Hepatocyte (in vitro differentiated cells): Measurements from ENCODE around the gene DTNBP1. TPM values are rescaled to one million over a fixed set of nuclear protein-coding genes. Genes with fewer than 3 reads are reported as not detected.

ENCODE experiments used
- DNase-seq: peaks from one replicate; pipeline ENCODE4 v3.0.0-alpha.2; 2016; ENCODE audit warnings: low spot score
- H2AFZ ChIP-seq: fragments of 200-600 bp; sonication (generic); 2 replicates; pipeline ENCODE4 v1.6.0; 2016; ENCODE audit warnings: antibody characterized with exemption, mild to moderate bottlenecking
- H3K27ac ChIP-seq: fragments of 200-600 bp; sonication (generic); 2 replicates; pipeline ENCODE4 v1.5.1; 2016; ENCODE audit warnings: mild to moderate bottlenecking
- H3K27me3 ChIP-seq: fragments of 200-600 bp; sonication (generic); 2 replicates; pipeline ENCODE4 v1.6.1; 2016
- H3K36me3 ChIP-seq: fragments of 200-600 bp; sonication (generic); replicated peaks from 2 replicates; pipeline ENCODE4 v1.5.1; 2016; ENCODE audit warnings: low read depth; ENCODE audit not compliant: insufficient read depth
- H3K4me1 ChIP-seq: fragments of 200-600 bp; sonication (generic); 2 replicates; pipeline ENCODE4 v1.5.1; 2016; ENCODE audit warnings: mild to moderate bottlenecking, moderate library complexity; ENCODE audit not compliant: insufficient read depth
- H3K4me2 ChIP-seq: fragments of 200-600 bp; sonication (generic); 2 replicates; pipeline ENCODE4 v1.6.0; 2016
- H3K4me3 ChIP-seq: fragments of 200-600 bp; sonication (generic); 2 replicates; pipeline ENCODE4 v1.5.1; 2016; ENCODE audit warnings: mild to moderate bottlenecking
- H3K79me2 ChIP-seq: fragments of 200-600 bp; sonication (generic); 2 replicates; pipeline ENCODE4 v1.6.0; 2017; ENCODE audit warnings: mild to moderate bottlenecking
- H3K9me2 ChIP-seq: fragments of 200-600 bp; sonication (generic); replicated peaks from 2 replicates; pipeline ENCODE4 v1.6.0; 2017; ENCODE audit warnings: mild to moderate bottlenecking; ENCODE audit not compliant: insufficient read depth
- H3K9me3 ChIP-seq: fragments of 200-600 bp; sonication (generic); 2 replicates; pipeline ENCODE4 v1.5.1; 2016; ENCODE audit warnings: low read depth, mild to moderate bottlenecking
- H4K20me1 ChIP-seq: fragments of 200-600 bp; sonication (generic); 2 replicates; pipeline ENCODE4 v1.6.0; 2016; ENCODE audit warnings: mild to moderate bottlenecking; ENCODE audit not compliant: insufficient read depth, poor library complexity, severe bottlenecking
- CTCF ChIP-seq: fragments of 200-600 bp; sonication (generic); IDR thresholded peaks from 2 replicates; pipeline ENCODE4 v1.5.1; 2016; ENCODE audit warnings: antibody characterized with exemption, mild to moderate bottlenecking; ENCODE audit not compliant: poor library complexity
- EZH2 ChIP-seq: fragments of 200-600 bp; sonication (generic); IDR thresholded peaks from 2 replicates; pipeline ENCODE4 v1.6.1; 2016; ENCODE audit warnings: antibody characterized with exemption, mild to moderate bottlenecking, borderline replicate concordance
- EZH2phosphoT487 ChIP-seq: fragments of 200-600 bp; sonication (generic); IDR thresholded peaks from one replicate; pipeline ENCODE4 v1.6.1; 2018; ENCODE audit warnings: antibody characterized with exemption, mild to moderate bottlenecking, low read depth, moderate library complexity; ENCODE audit not compliant: unreplicated experiment, severe bottlenecking
- WGBS: methylation state at CpG from one replicate; pipeline ENCODE4 v1.1.6; 2016; ENCODE audit warnings: low lambda C conversion rate; ENCODE audit errors: missing lambda C conversion rate; 5-methylcytosine and 5-hydroxymethylcytosine counted together
- polyA plus RNA-seq: library from polyadenylated mRNA; unstranded; fragments of >200 nt; fragmentation: Nextera tagmentation; extraction: Ambion mirVana; gene quantifications from 2 replicates; pipeline ENCODE4 v1.2.1, GENCODE V29; 2016
- total RNA-seq: library from RNA; depleted of rRNA; stranded (reverse); fragments of >200 nt; gene quantifications from 2 replicates; pipeline ENCODE4 v1.2.3, GENCODE V29; 2014

DTNBP1 gene
- total and polyA plus RNA-seq, 2 experiments from 2014 or later: 3.4 to 25.6 TPM

DNA sequence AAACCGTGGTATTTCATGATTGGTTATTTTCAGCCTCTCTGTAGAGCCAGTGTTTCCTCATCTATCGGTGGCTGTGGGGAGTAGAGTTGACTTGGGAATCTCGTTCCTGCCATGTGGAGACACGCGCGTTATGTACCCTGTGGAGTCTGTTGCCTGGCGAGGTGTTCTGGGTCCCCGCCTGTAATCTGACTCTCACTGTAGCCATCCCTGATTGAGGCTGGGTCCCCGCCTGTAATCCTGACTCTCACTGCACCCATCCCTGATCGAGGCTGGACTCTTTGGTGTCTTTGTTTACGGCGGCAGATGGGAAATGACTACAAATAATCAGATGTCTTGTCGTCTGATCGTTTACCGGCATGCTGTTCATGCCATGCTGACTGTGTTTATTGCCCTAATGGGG, 153.9 kb downstream of the DTNBP1 start:
- Histone ChIP-seq H2AFZ (no peak overlapping the region), H3K36me3 (no peaks in the 10 kb centered on the region), H3K9me2 (no peaks in the 10 kb centered on the region), H4K20me1 (peaks cover 6% of the 10 kb centered on the region), H3K79me2 (peaks cover 6% of the 10 kb centered on the region), H3K27ac (no peak overlapping the region), H3K9me3 (no peaks in the 10 kb centered on the region), H3K4me2 (no peak overlapping the region), H3K4me3 (no peak overlapping the region), H3K4me1 (peaks cover 18% of the 10 kb centered on the region), H3K27me3 (no peaks in the 10 kb centered on the region)
- WGBS: 82% methylated on average over 15 of the region's 15 CpGs
- TF ChIP-seq EZH2: no peak
- TF ChIP-seq EZH2phosphoT487: no peak
- TF ChIP-seq CTCF: no peak
- DNase-seq: no peak

DNA sequence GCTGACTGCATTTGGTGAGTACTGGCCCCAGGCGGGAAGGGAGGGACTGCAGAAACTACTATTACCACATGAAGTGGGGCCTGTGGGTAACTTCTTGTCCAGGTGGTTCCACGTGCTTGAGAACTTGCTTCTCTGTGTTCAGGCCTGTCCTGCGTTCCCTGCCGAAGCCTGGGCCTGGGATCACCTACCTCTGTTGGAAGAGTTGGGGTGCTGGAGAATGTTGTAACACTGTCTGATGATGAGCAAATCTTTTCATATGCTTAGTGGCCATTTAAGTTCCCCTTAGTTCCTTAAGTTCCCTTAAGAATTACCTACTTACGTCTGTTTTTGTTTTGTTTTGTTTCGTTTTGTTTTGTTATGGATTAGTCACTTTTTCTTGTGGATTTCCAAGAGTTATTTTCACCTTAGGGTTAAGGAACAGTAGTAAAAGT, 154.4 kb downstream of the DTNBP1 start:
- H4K20me1 ChIP-seq: peaks cover 6% of the 10 kb centered on the region

GRCh38 chr6:15507746-15508145, 155.1 kb downstream of the DTNBP1 start:
- no peak for DNase-seq
- H3K27me3 ChIP-seq: no peaks in the 10 kb centered on the region
- WGBS: 88% methylated on average over 14 of the region's 14 CpGs
- no peak for TF ChIP-seq EZH2
- no peak for TF ChIP-seq EZH2phosphoT487
- no peak for TF ChIP-seq CTCF
- peaks cover 22% of the 10 kb centered on the region for H3K4me1 ChIP-seq
- no peak overlapping the region for H3K27ac ChIP-seq
- no peak overlapping the region for H3K4me3 ChIP-seq
- H3K9me2 ChIP-seq: no peaks in the 10 kb centered on the region
- peaks cover 6% of the 10 kb centered on the region for H3K79me2 ChIP-seq
- H3K4me2 ChIP-seq: no peak overlapping the region
- no peaks in the 10 kb centered on the region for H3K9me3 ChIP-seq
- peaks cover 6% of the 10 kb centered on the region for H4K20me1 ChIP-seq
- H2AFZ ChIP-seq: no peak overlapping the region
- no peaks in the 10 kb centered on the region for H3K36me3 ChIP-seq

More for the DNA sequence above, 154.4 kb downstream of the DTNBP1 start:
- Histone ChIP-seq H3K4me3 (no peak overlapping the region), H3K27ac (no peak overlapping the region), H3K27me3 (no peaks in the 10 kb centered on the region), H3K79me2 (peaks cover 6% of the 10 kb centered on the region), H3K4me2 (no peak overlapping the region), H3K9me2 (no peaks in the 10 kb centered on the region), H3K9me3 (no peaks in the 10 kb centered on the region), H3K36me3 (no peaks in the 10 kb centered on the region), H2AFZ (no peak overlapping the region), H3K4me1 (peaks cover 22% of the 10 kb centered on the region)
- TF ChIP-seq EZH2phosphoT487 (no peak), EZH2 (no peak), CTCF (no peak)
- 92% methylated on average over 6 of the region's 6 CpGs for WGBS
- DNase-seq: no peak

DNA sequence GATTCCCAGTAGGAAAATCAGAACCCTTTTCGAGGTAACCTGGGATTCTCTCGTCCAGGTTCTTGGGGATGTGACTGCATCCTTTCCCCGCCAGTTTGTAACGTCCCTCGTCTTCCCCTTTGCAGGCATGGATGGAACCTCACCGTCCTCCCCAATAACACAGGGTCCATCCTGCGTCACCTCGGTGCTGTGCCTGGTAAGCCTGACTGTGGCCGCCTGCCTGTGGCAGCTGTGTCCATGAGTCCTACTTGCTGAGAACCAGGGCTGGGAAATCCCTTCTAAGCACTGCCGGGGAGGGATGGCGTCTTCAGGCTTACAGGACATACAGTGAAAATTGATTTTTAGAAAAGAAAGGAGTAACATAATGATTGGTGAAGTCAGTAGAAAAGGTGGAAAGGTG, 155.6 kb downstream of the DTNBP1 start:
- DNase-seq: no peak
- peaks cover 25% of the 10 kb centered on the region for H3K4me1 ChIP-seq
- H3K79me2 ChIP-seq: peaks cover 6% of the 10 kb centered on the region
- no peak overlapping the region for H3K4me2 ChIP-seq
- H3K27me3 ChIP-seq: no peaks in the 10 kb centered on the region
- 96% methylated on average over 10 of the region's 11 CpGs for WGBS
- TF ChIP-seq EZH2phosphoT487: no peak
- no peak for TF ChIP-seq EZH2
- no peak for TF ChIP-seq CTCF
- H4K20me1 ChIP-seq: peaks cover 11% of the 10 kb centered on the region
- no peak overlapping the region for H3K4me3 ChIP-seq
- H3K36me3 ChIP-seq: no peaks in the 10 kb centered on the region
- no peak overlapping the region for H3K27ac ChIP-seq
- no peaks in the 10 kb centered on the region for H3K9me2 ChIP-seq
- no peak overlapping the region for H2AFZ ChIP-seq
- no peaks in the 10 kb centered on the region for H3K9me3 ChIP-seq
